ENCODE data around the gene HERC2. TPM values are rescaled to one million over a fixed set of nuclear protein-coding genes. Genes with fewer than 3 reads are reported as not detected.

HERC2 gene
- total RNA-seq, 1 experiment from 2014 or later = 69.2 TPM

- Histone ChIP-seq H3K4ac (ENCODE audit: low read depth, low read length) (no peak overlapping the region), H2AFZ (ENCODE audit: low read length) (no peak overlapping the region), H3K18ac (ENCODE audit: insufficient read length, low read depth, low read length) (no peak overlapping the region), H3K27ac (ENCODE audit: insufficient read length, low read depth, low read length) (no peak overlapping the region), H4K5ac (ENCODE audit: insufficient read length, low read depth, low read length) (no peak overlapping the region), H3K27me3 (ENCODE audit: insufficient read depth, low read length) (peaks cover 2% of the 10 kb centered on the region; the same call in 1 of the 2 replicates), H4K8ac (replicated peaks; ENCODE audit: insufficient read length, low read depth, low read length) (no peak overlapping the region), H4K20me1 (ENCODE audit: control insufficient read depth, insufficient read depth, insufficient read length) (no peaks in the 10 kb centered on the region), H2BK20ac (ENCODE audit: low read depth, low read length, poor library complexity, severe bottlenecking) (no peak overlapping the region), H2BK5ac (ENCODE audit: insufficient read length, low read length) (no peak overlapping the region), H2BK120ac (ENCODE audit: low read depth, low read length, poor library complexity, severe bottlenecking) (no peak overlapping the region), H3T11ph (ENCODE audit: low read length) (no peak overlapping the region), H3K56ac (ENCODE audit: insufficient read length, low read depth, low read length) (no peak overlapping the region), H3K4me1 (ENCODE audit: insufficient read depth, low read length) (no peaks in the 10 kb centered on the region), H4K91ac (ENCODE audit: insufficient read length, low read depth, low read length) (no peak overlapping the region), H2BK15ac (ENCODE audit: low read depth, low read length) (no peak overlapping the region), H3K79me1 (ENCODE audit: insufficient read depth, low read depth, low read length, poor library complexity, severe bottlenecking) (no peaks in the 10 kb centered on the region), H3K9ac (ENCODE audit: extremely low read depth, insufficient read length, low read length) (no peak overlapping the region), H3K9me3 (ENCODE audit: control insufficient read depth, low read depth, low read length) (no peaks in the 10 kb centered on the region), H3K79me2 (ENCODE audit: insufficient read depth, low read length) (no peaks in the 10 kb centered on the region), H3K23ac (ENCODE audit: insufficient read length, low read depth, low read length) (no peak overlapping the region), H2BK12ac (ENCODE audit: insufficient read length, low read depth, low read length) (no peak overlapping the region), H3K14ac (ENCODE audit: insufficient read depth, low read length) (no peak overlapping the region), H3K4me2 (ENCODE audit: insufficient read depth, insufficient read length, low read length) (no peak overlapping the region), H3K23me2 (ENCODE audit: insufficient read length, low read depth, low read length, poor library complexity, severe bottlenecking) (no peaks in the 10 kb centered on the region), H2AK5ac (ENCODE audit: insufficient read length, low read length) (no peak overlapping the region)
- TF ChIP-seq CTCF (conservative IDR thresholded peaks at IDR 0.05) = no peak
- WGBS (ENCODE audit: extremely low coverage, insufficient read length, low lambda C conversion rate) = no CpG with 5 or more reads among the region's 26 CpGs
- Mint-ChIP-seq H3K9me3 (no peaks in the 10 kb centered on the region; a peak in 1 of 5 replicates), H3K36me3 (ENCODE audit: insufficient read depth in 1 of 3, low read depth in 3 of 3) (peaks cover 45 to 61% (median 61%) of the 10 kb centered on the region in 3 experiments), H3K4me3 (no peak overlapping the region), H3K27me3 (ENCODE audit: low read depth) (peaks cover 14% of the 10 kb centered on the region), H3K27ac (no peak overlapping the region), H3K4me1 (0 out of 4 replicates have a peak, but pooled peaks cover 0 to 3% of the 10 kb centered on the region in 2 experiments)
- no peak for DNase-seq
These were observed 209.0 kb downstream of the HERC2 start for GRCh38 chr15:28112962-28113361.

Data from H9 (cell line).